Esophagus squamous epithelium (tissue), 5 donors: ENCODE data around the gene SEMA4C. TPM values are rescaled to one million over a fixed set of nuclear protein-coding genes. Genes with fewer than 3 reads are reported as not detected.

Experiments used
- DNase-seq: peaks from one replicate; lab custom pipeline; 2025; lab: John Stamatoyannopoulos, UW
- H3K27ac ChIP-seq, 4 donors: fragments of 200-600 bp; sonication (generic); one replicate each; pipeline ENCODE4 v1.5.1; 2016 to 2019; ENCODE audit warnings: mild to moderate bottlenecking in 1 of 4
- H3K27me3 ChIP-seq, 4 donors: fragments of 200-600 bp; sonication (generic); 1 replicate in 3 of 4; 2 replicates in 1 of 4; pipeline versions ENCODE4 v1.5.1 to v1.6.0; 2017 to 2021; ENCODE audit warnings: antibody characterized with exemption in 1 of 4
- H3K36me3 ChIP-seq, 3 donors: fragments of 200-600 bp; sonication (generic); one replicate each; pipeline ENCODE4 v1.5.1; 2016 to 2019
- H3K4me1 ChIP-seq, 3 donors: fragments of 200-600 bp; sonication (generic); one replicate each; pipeline ENCODE4 v1.5.1; 2017 to 2019
- H3K4me3 ChIP-seq, 4 donors: fragments of 200-600 bp; sonication (generic); 1 replicate in 3 of 4; 2 replicates in 1 of 4; pipeline ENCODE4 v1.5.1; 2016 to 2019; ENCODE audit warnings: mild to moderate bottlenecking in 2 of 4, moderate library complexity in 1 of 4
- H3K9me3 ChIP-seq, 3 donors: fragments of 200-600 bp; sonication (generic); one replicate each; pipeline ENCODE4 v1.5.1; 2016 to 2019
- POLR2A ChIP-seq, 4 donors: fragments of 450-650 bp; IDR thresholded peaks; one replicate each; pipeline ENCODE4 v1.6.1; 2017; ENCODE audit warnings: antibody characterized with exemption in 4 of 4, mild to moderate bottlenecking in 4 of 4, moderate library complexity in 3 of 4
- WGBS, 2 donors: methylation state at CpG; one replicate each; pipeline ENCODE4 v1.1.5; 2018; 5-methylcytosine and 5-hydroxymethylcytosine counted together
- intact Hi-C: fragments of 100-400 bp; cut with DNase I; formaldehyde crosslinking; loops from one replicate; pipeline ENCODE4 v1.15.0; 2022
- total RNA-seq, 4 donors: library from RNA; depleted of rRNA; stranded (reverse); fragments of >200 nt; gene quantifications; one replicate each; pipeline ENCODE4 v1.1.0, GENCODE V29; 2016
- TF ChIP-seq, protein P1 (sequence below), 6 experiments: fragments of 450-650 bp in 4 of 6; fragments of 200-600 bp in 2 of 6; sonication (generic) in 2 of 6; IDR thresholded peaks; one replicate each; pipeline ENCODE4 v1.5.1; 2016 to 2019; ENCODE audit warnings: antibody characterized with exemption in 6 of 6, mild to moderate bottlenecking in 4 of 6, moderate library complexity in 4 of 6
- donor health status: DM: yes; HTN: yes; CAD: no.

Gene SEMA4C
- total RNA-seq, 4 donors from 2014 or later: 7.4 to 23.8 (median 12.8) TPM

DNA sequence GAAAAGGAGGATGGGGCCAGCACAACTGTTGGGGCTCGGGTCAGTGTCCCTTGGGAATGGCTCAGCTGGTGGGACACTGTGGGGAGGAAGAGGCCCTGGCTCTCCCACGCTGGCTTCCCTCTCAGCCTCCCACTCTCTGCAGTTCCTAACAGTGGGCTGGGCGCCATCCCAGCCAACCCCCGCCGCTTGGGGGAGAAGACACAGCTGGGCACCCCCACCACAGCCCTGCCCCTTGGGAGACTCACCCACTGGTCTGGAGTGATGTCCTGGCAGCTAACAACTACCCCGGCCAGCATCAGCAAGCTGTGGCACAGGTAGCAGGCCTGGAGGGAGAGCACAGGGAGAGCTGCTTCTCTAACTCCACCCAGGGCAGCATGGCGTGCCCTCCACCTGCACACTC, 8.3 kb upstream of the SEMA4C start:
- H3K27ac ChIP-seq: no peak overlapping the region
- no peaks in the 10 kb centered on the region for H3K9me3 ChIP-seq
- no peak for DNase-seq
- TF ChIP-seq, protein P1, sequence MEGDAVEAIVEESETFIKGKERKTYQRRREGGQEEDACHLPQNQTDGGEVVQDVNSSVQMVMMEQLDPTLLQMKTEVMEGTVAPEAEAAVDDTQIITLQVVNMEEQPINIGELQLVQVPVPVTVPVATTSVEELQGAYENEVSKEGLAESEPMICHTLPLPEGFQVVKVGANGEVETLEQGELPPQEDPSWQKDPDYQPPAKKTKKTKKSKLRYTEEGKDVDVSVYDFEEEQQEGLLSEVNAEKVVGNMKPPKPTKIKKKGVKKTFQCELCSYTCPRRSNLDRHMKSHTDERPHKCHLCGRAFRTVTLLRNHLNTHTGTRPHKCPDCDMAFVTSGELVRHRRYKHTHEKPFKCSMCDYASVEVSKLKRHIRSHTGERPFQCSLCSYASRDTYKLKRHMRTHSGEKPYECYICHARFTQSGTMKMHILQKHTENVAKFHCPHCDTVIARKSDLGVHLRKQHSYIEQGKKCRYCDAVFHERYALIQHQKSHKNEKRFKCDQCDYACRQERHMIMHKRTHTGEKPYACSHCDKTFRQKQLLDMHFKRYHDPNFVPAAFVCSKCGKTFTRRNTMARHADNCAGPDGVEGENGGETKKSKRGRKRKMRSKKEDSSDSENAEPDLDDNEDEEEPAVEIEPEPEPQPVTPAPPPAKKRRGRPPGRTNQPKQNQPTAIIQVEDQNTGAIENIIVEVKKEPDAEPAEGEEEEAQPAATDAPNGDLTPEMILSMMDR (IDR thresholded peaks at IDR 0.05): no peak
- TF ChIP-seq POLR2A (IDR thresholded peaks at IDR 0.05): no peak
- H3K27me3 ChIP-seq: no peaks in the 10 kb centered on the region
- 40 to 55% methylated on average over 2 of the region's 7 CpGs for WGBS, 2 donors
- intact Hi-C loops: no loop called here
- H3K4me3 ChIP-seq: no peak overlapping the region
- H3K36me3 ChIP-seq: no peaks in the 10 kb centered on the region
- peaks cover 42 to 72% (median 58%) of the 10 kb centered on the region in 3 donors for H3K4me1 ChIP-seq

DNA sequence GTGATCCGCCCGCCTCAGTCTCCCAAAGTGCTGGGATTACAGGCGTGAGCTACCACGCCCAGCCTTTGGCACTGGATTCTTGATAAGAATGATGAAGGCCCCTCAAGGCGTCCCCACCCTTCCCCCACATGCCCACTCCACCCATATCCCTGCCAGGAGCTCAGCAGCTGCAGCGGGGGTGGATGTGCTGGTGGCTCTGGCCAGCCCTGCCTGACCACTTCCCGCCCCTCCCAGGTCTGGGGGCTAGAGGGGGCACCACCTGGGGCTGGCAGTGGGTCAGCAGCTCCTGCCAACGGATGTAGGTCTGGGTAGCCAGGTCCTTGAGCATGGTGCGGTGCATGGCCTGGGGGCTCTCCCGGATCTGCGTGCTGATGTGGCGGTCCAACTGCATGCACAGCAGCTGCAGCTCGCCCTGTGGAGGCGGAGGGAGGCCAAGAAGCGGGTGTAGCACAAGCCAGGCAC, 7.8 kb upstream of the SEMA4C start:
- no peaks in the 10 kb centered on the region for H3K36me3 ChIP-seq
- H3K4me3 ChIP-seq: no peak overlapping the region
- H3K27me3 ChIP-seq: no peaks in the 10 kb centered on the region
- no peaks in the 10 kb centered on the region for H3K9me3 ChIP-seq
- TF ChIP-seq, protein P1 (IDR thresholded peaks at IDR 0.05): no peak
- no peak for TF ChIP-seq POLR2A (IDR thresholded peaks at IDR 0.05)
- H3K4me1 ChIP-seq: peaks cover 37 to 72% (median 58%) of the 10 kb centered on the region in 3 donors
- DNase-seq: no peak
- intact Hi-C loops: no loop called here
- WGBS, 2 donors: 52% methylated on average over 10 of the region's 15 CpGs; no CpG with 5 or more reads in 1 of the 2 donors
- H3K27ac ChIP-seq: no peak overlapping the region

DNA sequence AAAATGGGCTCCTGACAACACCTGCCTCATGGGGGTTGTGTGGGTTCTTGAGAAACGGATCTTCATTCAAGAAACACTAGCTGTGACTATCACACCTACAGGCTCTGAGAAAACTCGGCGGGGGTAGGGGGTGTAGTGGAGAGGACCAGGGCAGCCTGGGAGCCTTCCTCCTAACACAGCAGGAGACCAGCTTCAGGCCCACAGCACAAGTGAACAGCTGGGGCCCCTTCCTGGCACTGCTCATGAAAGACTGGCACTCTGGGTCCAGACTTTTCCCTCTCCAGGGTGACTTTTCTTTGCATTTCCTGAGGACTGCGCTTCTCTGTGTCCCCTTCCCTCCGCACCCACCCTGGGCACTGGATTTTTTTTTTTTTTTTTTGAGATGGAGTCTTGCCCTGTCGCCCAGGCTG, 7.2 kb upstream of the SEMA4C start:
- WGBS, 2 donors: 64 to 76% methylated on average over 5 of the region's 6 CpGs
- peaks cover 31 to 72% (median 55%) of the 10 kb centered on the region in 3 donors for H3K4me1 ChIP-seq
- no peaks in the 10 kb centered on the region for H3K27me3 ChIP-seq
- TF ChIP-seq POLR2A (IDR thresholded peaks at IDR 0.05): no peak
- TF ChIP-seq, protein P1 (IDR thresholded peaks at IDR 0.05): no peak
- no peaks in the 10 kb centered on the region for H3K9me3 ChIP-seq
- no peak for DNase-seq
- H3K27ac ChIP-seq: no peak overlapping the region
- H3K36me3 ChIP-seq: no peaks in the 10 kb centered on the region
- no peak overlapping the region for H3K4me3 ChIP-seq
- intact Hi-C loops: no loop called here

DNA sequence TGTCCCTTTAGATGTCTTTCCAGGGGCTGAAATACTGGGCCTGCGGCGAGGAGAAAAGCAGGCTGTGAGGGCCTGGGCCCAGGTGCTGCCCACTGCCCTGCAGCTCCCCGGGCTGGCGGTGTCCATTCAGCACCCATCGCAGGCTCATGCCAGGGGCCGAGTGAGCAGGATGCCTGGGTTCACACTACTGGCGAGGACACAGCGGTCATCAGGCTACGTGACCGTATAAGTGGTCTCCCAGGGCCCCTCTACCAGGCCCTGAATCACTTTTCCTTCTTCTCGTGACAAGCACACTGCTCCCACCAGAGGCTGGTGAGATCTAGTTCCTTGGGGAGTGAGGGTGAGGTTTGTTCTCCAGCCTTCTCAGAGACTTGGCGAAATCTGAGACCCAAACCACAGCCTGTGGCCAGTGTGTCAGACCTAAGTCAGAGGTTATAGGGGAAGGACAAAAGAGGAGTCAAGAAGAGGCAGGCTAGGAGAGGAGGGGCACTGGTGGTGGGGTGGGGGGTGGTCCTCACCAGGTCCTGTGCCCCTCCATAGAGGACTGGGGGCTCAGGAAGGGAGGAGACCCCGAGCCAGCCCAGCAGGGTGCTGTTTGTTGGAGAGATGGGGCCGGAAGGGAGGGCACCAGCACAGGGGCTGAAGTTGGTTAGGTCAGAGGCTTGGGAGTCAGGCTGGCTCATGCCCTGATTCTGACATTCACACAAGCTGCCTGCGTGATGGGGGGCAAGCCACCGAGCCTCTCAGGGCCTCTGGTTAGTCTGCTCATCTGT, 6.6 kb upstream of the SEMA4C start:
- Histone ChIP-seq H3K36me3 (no peaks in the 10 kb centered on the region), H3K27ac (peak overlapping the region in 1 of 4 donors; percentile 0), H3K27me3 (no peaks in the 10 kb centered on the region), H3K9me3 (no peaks in the 10 kb centered on the region), H3K4me1 (peaks cover 27 to 72% (median 54%) of the 10 kb centered on the region in 3 donors), H3K4me3 (no peak overlapping the region)
- intact Hi-C loops: no loop called here
- 63 to 71% methylated on average over 5 to 6 of the region's 16 CpGs for WGBS, 2 donors
- DNase-seq: no peak
- TF ChIP-seq, protein P1 (IDR thresholded peaks at IDR 0.05): no peak
- TF ChIP-seq POLR2A (IDR thresholded peaks at IDR 0.05): no peak

DNA sequence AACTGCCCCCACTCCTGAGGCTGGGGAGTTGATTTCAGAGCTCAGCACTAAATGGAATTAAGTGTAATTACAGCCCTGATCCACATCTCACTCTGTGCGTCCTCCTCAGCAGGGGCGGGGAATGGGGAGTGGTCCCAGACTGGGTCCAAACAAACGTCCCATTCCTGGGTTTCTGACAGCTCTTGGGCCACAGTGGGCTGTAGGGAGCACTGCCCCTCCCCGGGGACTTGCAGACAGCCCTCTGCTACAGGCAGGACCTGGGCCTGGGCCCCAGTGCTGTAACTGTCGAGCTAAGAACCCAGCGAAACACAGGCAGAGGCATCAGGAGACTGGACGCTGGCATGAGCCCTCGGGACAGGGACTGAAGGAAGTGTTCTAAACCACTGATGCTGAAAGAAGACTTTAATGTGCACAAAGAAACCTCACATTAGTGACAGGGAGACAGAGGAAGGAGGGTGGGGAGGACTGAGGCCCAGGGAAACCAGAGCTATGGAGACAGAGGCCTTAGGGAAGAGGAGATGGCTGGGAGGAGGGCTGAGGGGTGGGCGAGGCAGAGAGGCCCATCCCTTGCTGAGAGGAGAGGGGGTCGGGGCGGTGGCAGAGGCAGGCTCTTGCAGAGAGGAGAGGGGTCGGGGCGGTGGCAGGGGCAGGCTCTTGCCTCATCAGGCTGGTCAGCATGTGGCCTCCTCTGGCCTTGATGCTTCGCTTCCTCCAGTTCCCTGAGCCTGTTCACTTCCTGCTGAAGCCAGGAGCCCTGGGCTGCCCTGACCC, 5.8 kb upstream of the SEMA4C start:
- H3K4me1 ChIP-seq: peaks cover 30 to 72% (median 53%) of the 10 kb centered on the region in 3 donors
- no peak for TF ChIP-seq POLR2A (IDR thresholded peaks at IDR 0.05)
- TF ChIP-seq, protein P1 (IDR thresholded peaks at IDR 0.05): peak in 1 of 6 experiments; percentile 5
- H3K36me3 ChIP-seq: no peaks in the 10 kb centered on the region
- WGBS, 2 donors: 57 to 62% methylated on average over 5 to 9 of the region's 14 CpGs
- no peak overlapping the region for H3K4me3 ChIP-seq
- H3K9me3 ChIP-seq: no peaks in the 10 kb centered on the region
- no peak for DNase-seq
- peak overlapping the region in 3 of 4 donors; percentile 0 to 73 (median 69) for H3K27ac ChIP-seq
- H3K27me3 ChIP-seq: no peaks in the 10 kb centered on the region
- intact Hi-C loops: no loop called here
